ENCODE data around the gene PGBD1.

DNA sequence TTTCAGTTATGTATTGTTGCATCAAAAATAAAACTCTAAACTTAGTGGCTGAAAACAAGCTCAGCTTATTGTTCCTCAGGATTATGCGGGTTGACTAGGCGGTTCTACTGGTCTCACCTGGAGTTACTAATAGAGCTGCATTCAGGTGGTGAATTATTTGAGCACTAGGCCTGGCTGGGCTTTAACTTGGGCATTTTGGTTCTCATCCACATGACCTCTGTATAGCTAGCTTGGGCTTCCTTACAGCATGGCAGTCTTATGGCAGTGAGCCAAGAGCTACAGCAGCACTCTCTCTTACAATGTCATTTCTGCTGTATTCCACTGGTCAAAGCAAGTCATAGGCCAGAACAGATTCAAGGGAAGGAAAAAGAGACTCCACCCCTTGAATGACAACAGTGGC, 1.6 kb downstream of the PGBD1 start:
- TF ChIP-seq, protein P1, sequence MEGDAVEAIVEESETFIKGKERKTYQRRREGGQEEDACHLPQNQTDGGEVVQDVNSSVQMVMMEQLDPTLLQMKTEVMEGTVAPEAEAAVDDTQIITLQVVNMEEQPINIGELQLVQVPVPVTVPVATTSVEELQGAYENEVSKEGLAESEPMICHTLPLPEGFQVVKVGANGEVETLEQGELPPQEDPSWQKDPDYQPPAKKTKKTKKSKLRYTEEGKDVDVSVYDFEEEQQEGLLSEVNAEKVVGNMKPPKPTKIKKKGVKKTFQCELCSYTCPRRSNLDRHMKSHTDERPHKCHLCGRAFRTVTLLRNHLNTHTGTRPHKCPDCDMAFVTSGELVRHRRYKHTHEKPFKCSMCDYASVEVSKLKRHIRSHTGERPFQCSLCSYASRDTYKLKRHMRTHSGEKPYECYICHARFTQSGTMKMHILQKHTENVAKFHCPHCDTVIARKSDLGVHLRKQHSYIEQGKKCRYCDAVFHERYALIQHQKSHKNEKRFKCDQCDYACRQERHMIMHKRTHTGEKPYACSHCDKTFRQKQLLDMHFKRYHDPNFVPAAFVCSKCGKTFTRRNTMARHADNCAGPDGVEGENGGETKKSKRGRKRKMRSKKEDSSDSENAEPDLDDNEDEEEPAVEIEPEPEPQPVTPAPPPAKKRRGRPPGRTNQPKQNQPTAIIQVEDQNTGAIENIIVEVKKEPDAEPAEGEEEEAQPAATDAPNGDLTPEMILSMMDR (conservative IDR thresholded peaks at IDR 0.05; ENCODE audit: low read depth, low read length) = no peak
- TF ChIP-seq EZH2 (IDR thresholded peaks at IDR 0.05; ENCODE audit: low read length, unreplicated experiment) = no peak
- TF ChIP-seq EZH2phosphoT487 (IDR thresholded peaks at IDR 0.05; ENCODE audit: borderline replicate concordance, low read length) = no peak
